GM12878 (cell line): ENCODE measurements around the gene GIMAP6. TPM values are rescaled to one million over a fixed set of nuclear protein-coding genes. Genes with fewer than 3 reads are reported as not detected.

Experiments
- ATAC-seq: fragments of 200-7000 bp; cut with Tn5 transposase; 3 replicates; pipeline ENCODE4 v1.9.1; 2020; ENCODE audit warnings: mild to moderate bottlenecking, moderate library complexity
- BruUV-seq: library from RNA; stranded (reverse); fragments of 400-500 nt; replicated peaks from 2 replicates; lab custom pipeline; 2021; lab: Mats Ljungman, UMichigan
- CTCF ChIA-PET: fragments of 300-600 bp; sonication (Branson Sonifier 250); formaldehyde crosslinking; extraction: SDS; loops from one replicate; lab custom pipeline; 2021; ENCODE audit warnings: inconsistent platforms; lab: Yijun Ruan, JAX
- POLR2A ChIA-PET: fragments of 350-600 bp; formaldehyde crosslinking; extraction: SDS; loops from one replicate; lab custom pipeline; 2021; ENCODE audit warnings: inconsistent platforms; lab: Charles Lee
- RAD21 ChIA-PET: fragments of 300-600 bp; sonication (Branson Sonifier 250); formaldehyde crosslinking; loops from one replicate; lab custom pipeline; 2023; ENCODE audit warnings: antibody characterized with exemption; ENCODE audit not compliant: unreplicated experiment; lab: Charles Lee
- SMC1A ChIA-PET: fragments of 300-600 bp; sonication (Branson Sonifier 250); formaldehyde crosslinking; loops from one replicate; lab custom pipeline; 2023; ENCODE audit not compliant: unreplicated experiment, uncharacterized antibody; lab: Charles Lee
- DNase-seq: peaks from one replicate; pipeline ENCODE4 v3.0.0-alpha.2; 2011; ENCODE audit warnings: low read depth, low spot score
- FAIRE-seq: peaks from 3 replicates; lab custom pipeline; 2011; peaks lifted over from hg19 to GRCh38; lab: Jason Lieb, UNC
- H2AFZ ChIP-seq: 2 replicates; pipeline ENCODE4 v1.6.0; 2011; ENCODE audit warnings: low read depth, low read length, control low read depth; ENCODE audit not compliant: control insufficient read depth
- H3K27ac ChIP-seq: 2 replicates; pipeline ENCODE4 v1.5.1; 2011; ENCODE audit warnings: control low read depth; ENCODE audit not compliant: control insufficient read depth, insufficient read depth
- H3K27me3 ChIP-seq, 2 experiments: replicated peaks in 1 of 2; 2 replicates each; pipeline versions ENCODE4 v1.6.0 to v1.6.1; 2011; ENCODE audit warnings: low read length in 1 of 2; ENCODE audit not compliant: control insufficient read depth in 2 of 2, insufficient read depth in 2 of 2
- H3K36me3 ChIP-seq, 2 experiments: 2 replicates each; pipeline ENCODE4 v1.5.1; 2011; ENCODE audit warnings: low read length in 1 of 2; ENCODE audit not compliant: control insufficient read depth in 2 of 2, insufficient read depth in 2 of 2
- H3K4me1 ChIP-seq: 2 replicates; pipeline ENCODE4 v1.6.1; 2011; ENCODE audit warnings: mild to moderate bottlenecking, low read length, moderate library complexity, mixed read lengths; ENCODE audit not compliant: control insufficient read depth, insufficient read depth
- H3K4me2 ChIP-seq: 2 replicates; pipeline ENCODE4 v1.6.0; 2011; ENCODE audit warnings: control low read depth; ENCODE audit not compliant: control insufficient read depth, insufficient read depth
- H3K4me3 ChIP-seq: fragments of 200-600 bp; sonication (generic); 2 replicates; pipeline ENCODE4 v1.5.1; 2016
- H3K79me2 ChIP-seq: 2 replicates; pipeline ENCODE4 v1.6.0; 2011; ENCODE audit warnings: low read length; ENCODE audit not compliant: control insufficient read depth, insufficient read depth
- H3K9ac ChIP-seq: 2 replicates; pipeline ENCODE4 v1.8.0; 2011; ENCODE audit warnings: low read length, control low read depth, mixed read lengths; ENCODE audit not compliant: control insufficient read depth, insufficient read depth
- H3K9me3 ChIP-seq: replicated peaks from 3 replicates; pipeline ENCODE4 v1.5.1; 2011; ENCODE audit warnings: mild to moderate bottlenecking, low read length; ENCODE audit not compliant: control insufficient read depth, insufficient read depth
- H4K20me1 ChIP-seq: 2 replicates; pipeline ENCODE4 v1.6.0; 2011; ENCODE audit not compliant: control insufficient read depth, insufficient read depth
- BHLHE40 ChIP-seq, 2 experiments: fragments of 450-650 bp in 1 of 2; IDR thresholded peaks; 2 replicates each; pipeline ENCODE4 v1.6.1; 2011 to 2017; ENCODE audit warnings: low read depth in 2 of 2, borderline replicate concordance in 1 of 2, improper control_type of control experiment in 1 of 2, low read length in 1 of 2, mild to moderate bottlenecking in 1 of 2
- CBX3 ChIP-seq: fragments of 200-600 bp; sonication (generic); IDR thresholded peaks from 2 replicates; pipeline ENCODE4 v1.6.1; 2016; ENCODE audit warnings: low read depth, borderline replicate concordance
- FOXK2 ChIP-seq: fragments of 450-650 bp; IDR thresholded peaks from 2 replicates; pipeline ENCODE4 v1.6.1; 2017; ENCODE audit warnings: mild to moderate bottlenecking, moderate library complexity
- GABPA ChIP-seq: IDR thresholded peaks from 2 replicates; pipeline ENCODE4 v1.6.1; 2014; ENCODE audit warnings: antibody characterized with exemption, low read depth, mild to moderate bottlenecking, inconsistent platforms
- GATAD2B ChIP-seq: fragments of 450-650 bp; conservative IDR thresholded peaks from 2 replicates; pipeline ENCODE4 v1.6.1; 2017; ENCODE audit warnings: low read depth, mild to moderate bottlenecking, moderate library complexity
- HDGF ChIP-seq: fragments of 450-650 bp; IDR thresholded peaks from 2 replicates; pipeline ENCODE4 v1.6.1; 2016; ENCODE audit warnings: antibody characterized with exemption
- JUNB ChIP-seq: IDR thresholded peaks from 2 replicates; pipeline ENCODE4 v1.6.1; 2016; ENCODE audit warnings: antibody characterized with exemption, mild to moderate bottlenecking
- MTA3 ChIP-seq: IDR thresholded peaks from 2 replicates; pipeline ENCODE4 v1.6.1; 2012; ENCODE audit warnings: low read length, inconsistent platforms, borderline replicate concordance
- PML ChIP-seq: IDR thresholded peaks from 2 replicates; pipeline ENCODE4 v1.6.1; 2012; ENCODE audit warnings: low read length, inconsistent platforms
- POLR2A ChIP-seq: IDR thresholded peaks from 2 replicates; pipeline ENCODE4 v1.6.1; 2011; ENCODE audit warnings: low read depth, mild to moderate bottlenecking, low read length
- RB1 ChIP-seq: fragments of 450-650 bp; formaldehyde crosslinking; IDR thresholded peaks from 2 replicates; pipeline ENCODE4 v1.6.1; 2017; ENCODE audit warnings: mild to moderate bottlenecking, borderline replicate concordance
- TARDBP ChIP-seq: IDR thresholded peaks from 2 replicates; pipeline ENCODE4 v1.6.1; 2016; ENCODE audit warnings: borderline replicate concordance
- WGBS: methylation state at CpG from one replicate; pipeline ENCODE4 v1.1.6; 2016; ENCODE audit warnings: low lambda C conversion rate; ENCODE audit not compliant: insufficient replicate concordance, insufficient coverage; ENCODE audit errors: missing lambda C conversion rate; 5-methylcytosine and 5-hydroxymethylcytosine counted together
- in situ Hi-C: fragments of 300-500 bp; cut with MboI; formaldehyde crosslinking; loops from 9 replicates; pipeline ENCODE4 v1.14.3; 2018; ENCODE audit warnings: mixed read lengths
- intact Hi-C: fragments of 100-400 bp; cut with micrococcal nuclease; formaldehyde crosslinking; loops from one replicate; pipeline ENCODE4 v1.14.2; 2022; ENCODE audit not compliant: unreplicated experiment
- polyA plus RNA-seq, 11 experiments: library from polyadenylated mRNA; depleted of rRNA in 4 of 11; unstranded in 6 of 11; stranded (reverse) in 5 of 11; fragments of >200 nt; fragmentation: Nextera tagmentation in 4 of 11; fragmentation: Illumina TruSeq in 1 of 11; extraction: Ambion mirVana in 4 of 11; extraction: Trizol in 1 of 11; gene quantifications; 1 replicate in 1 of 11; 2 replicates in 10 of 11; pipeline versions ENCODE4 v1.2.1 to v1.2.3, GENCODE V29; 2011 to 2016; ENCODE audit warnings: inconsistent platforms in 2 of 11, missing spikeins in 2 of 11, low read depth in 1 of 11
- total RNA-seq, 4 experiments: library from RNA; depleted of rRNA in 3 of 4; stranded (reverse); fragments of >200 nt in 3 of 4; fragmentation: Illumina TruSeq in 1 of 4; extraction: Trizol in 1 of 4; gene quantifications; 2 replicates each; pipeline versions ENCODE4 v1.2.1 to v1.2.3, GENCODE V29; 2013 to 2021

GIMAP6 gene
- total and polyA plus RNA-seq, 10 of the 15 experiments (the other 5 are each of a cell fraction or from before 2014, with no cell fraction given): 6.2 to 49.2 (median 35.4) TPM

DNA sequence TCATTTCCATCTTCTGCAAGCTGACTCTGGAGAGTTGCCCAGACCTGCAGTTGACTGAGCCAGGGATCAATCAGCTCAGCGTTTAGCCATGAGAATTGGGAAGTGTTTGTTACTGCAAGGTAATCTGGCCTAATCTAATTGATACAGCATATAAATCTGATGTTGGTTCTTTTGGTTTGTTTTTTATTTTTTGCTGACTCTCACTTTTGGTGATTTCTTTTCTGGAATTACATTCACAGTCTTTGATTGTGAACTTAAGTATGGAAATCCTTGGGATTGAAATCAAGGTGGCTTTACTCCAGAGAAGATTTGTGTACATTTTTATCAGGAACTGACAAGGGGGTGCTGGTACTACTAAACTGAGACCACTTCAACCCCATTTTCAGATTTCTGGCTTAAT lies 1.7 kb upstream of the GIMAP6 start (continued):
- no peak for TF ChIP-seq GATAD2B
- no peak for TF ChIP-seq HDGF

DNA sequence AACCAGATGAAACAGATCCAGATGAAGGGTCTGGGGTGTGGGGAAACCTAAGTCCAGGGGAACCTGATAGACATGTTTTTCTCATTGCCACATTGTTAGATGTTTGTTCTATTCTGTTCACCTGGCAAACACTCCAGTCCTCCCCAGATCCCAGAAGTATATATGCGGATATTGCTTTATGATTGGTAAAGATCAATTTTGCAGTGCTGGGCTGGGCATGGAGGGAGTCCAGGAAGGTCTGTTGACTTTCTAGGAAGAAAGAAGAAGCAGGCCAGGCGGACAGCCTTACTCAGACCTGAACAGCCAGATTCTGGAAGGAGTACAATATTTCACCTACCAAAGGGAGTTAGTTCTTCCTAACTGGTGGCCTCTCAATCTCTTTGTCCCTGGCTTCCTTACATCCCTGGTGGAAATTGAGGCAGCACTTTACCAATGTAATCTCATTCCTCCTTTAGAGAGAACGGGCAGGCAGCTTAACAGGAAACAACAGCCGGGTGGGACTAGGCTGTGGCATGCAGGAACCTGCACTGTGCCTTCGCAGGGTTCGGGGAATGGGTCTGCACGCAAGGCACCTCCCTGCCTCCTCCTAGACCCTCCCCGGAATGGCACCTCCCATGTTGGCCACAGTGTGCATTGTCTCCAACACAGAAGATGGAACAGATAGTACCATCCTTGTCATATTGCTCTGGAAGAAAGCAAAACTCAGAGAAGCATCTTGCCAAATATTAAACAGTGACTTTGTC lies 930 bp downstream of the GIMAP6 start:
- H3K9me3 ChIP-seq: peaks cover 4% of the 10 kb centered on the region; the same call in 2 of the 3 replicates
- no peaks in the 10 kb centered on the region for H3K27me3 ChIP-seq
- SMC1A ChIA-PET: interaction anchor here (0.7 to 2.5 kb wide), 10 partner anchors 10 to 182 kb away, joined by 3 to 9 read pairs (median 6); partner anchors contain the start of gene GIMAP2
- H3K36me3 ChIP-seq: peaks cover 18 to 21% of the 10 kb centered on the region in 2 experiments
- H3K9ac ChIP-seq: peak overlapping the region; percentile 86
- H3K27ac ChIP-seq: peak overlapping the region; percentile 78
- H3K4me1 ChIP-seq: peaks cover 9% of the 10 kb centered on the region
- DNase-seq (peak; percentile 33), ATAC-seq (peak; percentile 83), FAIRE-seq (peak; percentile 38)
- in situ Hi-C loops (no loop called here), intact Hi-C loops (loop anchor here (5.0 kb wide), 2 partner anchors 106 to 121 kb away; partner anchors contain the start of gene GIMAP5)
- 0 out of 4 replicates have a peak, but pooled peaks of 1 of the 2 experiments have one; percentile 2 for TF ChIP-seq BHLHE40 (IDR thresholded peaks at IDR 0.05; ENCODE audit: borderline replicate concordance in 1 of 2, low read depth in 2 of 2, low read length in 1 of 2)
- TF ChIP-seq RB1: 0 out of 2 replicates have a peak, but pooled peaks have one; percentile 1
- TF ChIP-seq CBX3: no peak
- no peak for TF ChIP-seq GABPA
- peak; percentile 73 for TF ChIP-seq POLR2A
- TF ChIP-seq MTA3: peak; percentile 76; the same call in 1 of the 2 replicates
- TF ChIP-seq PML: 0 out of 2 replicates have a peak, but pooled peaks have one; percentile 12
- no peak for TF ChIP-seq JUNB
- TF ChIP-seq TARDBP: peak; percentile 28; the same call in 1 of the 2 replicates
- TF ChIP-seq FOXK2: no peak
- TSS peak; percentile 68 for BruUV-seq
- H2AFZ ChIP-seq: peak overlapping the region; percentile 79
- H3K4me3 ChIP-seq: peak overlapping the region; percentile 85
- H3K79me2 ChIP-seq: peaks cover 64% of the 10 kb centered on the region
- H4K20me1 ChIP-seq: no peaks in the 10 kb centered on the region
- POLR2A ChIA-PET: interaction anchor here (1.2 to 2.0 kb wide), 2 partner anchors 30 to 35 kb away, joined by 4 to 6 read pairs; no protein-coding TSS in a partner anchor
- H3K4me2 ChIP-seq: peak overlapping the region; percentile 51
- RAD21 ChIA-PET: interaction anchor here (0.9 to 2.4 kb wide), 6 partner anchors 35 to 180 kb away, joined by 3 to 11 read pairs (median 6); partner anchors contain the start of gene GIMAP2
- WGBS: 3% methylated on average over 8 of the region's 8 CpGs
- CTCF ChIA-PET: interaction anchor here (1.0 to 1.6 kb wide), 5 partner anchors 9 to 182 kb away, joined by 3 to 6 read pairs (median 4); no protein-coding TSS in a partner anchor
